SKM-1 (cell line): ENCODE data around the gene GALNT14.
"Not testable (repeated sequence)": the region's sequence is repeated elsewhere in the genome, so short reads cannot be mapped to it uniquely, and the experiment has no call there.

Experiments
- DNase-seq: peaks from one replicate; lab custom pipeline; 2025; ENCODE audit not compliant: unreplicated experiment; lab: John Stamatoyannopoulos, UW

The GALNT14 gene, protein sequence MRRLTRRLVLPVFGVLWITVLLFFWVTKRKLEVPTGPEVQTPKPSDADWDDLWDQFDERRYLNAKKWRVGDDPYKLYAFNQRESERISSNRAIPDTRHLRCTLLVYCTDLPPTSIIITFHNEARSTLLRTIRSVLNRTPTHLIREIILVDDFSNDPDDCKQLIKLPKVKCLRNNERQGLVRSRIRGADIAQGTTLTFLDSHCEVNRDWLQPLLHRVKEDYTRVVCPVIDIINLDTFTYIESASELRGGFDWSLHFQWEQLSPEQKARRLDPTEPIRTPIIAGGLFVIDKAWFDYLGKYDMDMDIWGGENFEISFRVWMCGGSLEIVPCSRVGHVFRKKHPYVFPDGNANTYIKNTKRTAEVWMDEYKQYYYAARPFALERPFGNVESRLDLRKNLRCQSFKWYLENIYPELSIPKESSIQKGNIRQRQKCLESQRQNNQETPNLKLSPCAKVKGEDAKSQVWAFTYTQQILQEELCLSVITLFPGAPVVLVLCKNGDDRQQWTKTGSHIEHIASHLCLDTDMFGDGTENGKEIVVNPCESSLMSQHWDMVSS

DNA sequence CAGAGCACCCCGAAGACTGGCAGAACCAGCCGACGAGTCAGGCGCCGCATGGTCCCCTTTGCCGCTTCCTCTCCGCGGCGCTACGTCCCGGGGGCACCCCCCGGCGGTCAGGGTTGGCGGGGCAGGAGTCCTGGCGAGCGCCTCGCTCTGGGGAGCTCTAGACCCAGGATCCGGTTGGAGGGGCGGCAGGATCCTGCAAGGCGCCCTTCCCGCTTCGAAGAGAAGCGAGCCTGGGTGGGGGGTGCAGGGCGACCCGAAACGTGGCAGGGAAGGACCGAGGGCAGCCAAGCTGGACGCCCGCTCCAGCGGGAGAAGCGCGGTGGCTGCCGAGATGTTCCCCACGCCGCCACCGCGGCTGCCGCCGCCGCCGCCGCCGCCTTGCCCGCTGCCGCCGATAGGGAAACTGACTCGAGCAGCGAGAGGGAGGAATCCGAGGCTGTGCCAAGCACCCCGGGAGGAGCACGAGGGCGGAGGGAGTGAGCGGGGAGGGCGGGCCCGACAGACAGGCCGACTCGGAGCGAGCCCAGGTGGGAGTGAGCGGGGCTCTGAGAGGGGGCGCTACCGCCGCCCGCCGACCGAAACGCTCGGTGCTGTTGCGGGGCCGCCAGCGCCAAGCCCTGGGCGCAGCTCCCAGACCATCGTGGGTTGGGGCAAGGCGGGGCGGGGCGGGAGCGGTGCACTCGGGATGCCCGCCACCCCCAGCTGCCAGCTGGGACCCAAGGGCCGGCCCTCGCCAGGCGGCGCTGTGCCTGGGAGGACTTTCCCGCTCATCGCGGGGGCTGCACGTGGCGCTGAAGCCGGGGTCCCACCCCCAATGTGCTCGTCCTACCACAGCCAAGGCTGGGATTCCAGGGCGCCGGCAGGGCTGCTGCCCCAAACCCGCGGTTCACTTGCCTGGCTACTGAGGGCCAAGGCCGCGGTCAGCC is at the start of gene GALNT14:
Gene GALNT14, minus strand, starts transcription at position 404 of the 926 bp plus-strand sequence. Its CDS starts 354 bp downstream, at position 50.
- peak; percentile 48 for DNase-seq

DNA sequence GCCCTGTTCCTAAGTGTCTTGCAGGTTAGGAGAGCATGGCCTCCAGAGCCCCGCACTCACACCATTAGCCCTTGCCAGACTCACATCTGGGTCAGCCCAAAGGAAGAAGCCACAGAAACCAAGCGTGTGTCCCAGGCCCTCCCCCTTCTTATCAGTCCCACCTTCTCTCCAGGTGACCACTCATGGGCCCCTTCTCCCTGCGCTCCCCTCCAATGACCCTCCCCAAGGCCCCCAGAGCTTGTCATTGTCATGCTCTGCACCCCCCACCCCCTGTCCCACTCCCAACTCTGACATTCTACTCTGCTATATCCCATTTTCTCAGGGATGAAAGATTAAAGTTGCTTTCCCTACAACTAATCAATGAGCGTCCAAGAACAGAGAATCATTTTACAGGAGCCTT is 48.9 kb upstream of the GALNT14 start:
- no peak for DNase-seq

DNA sequence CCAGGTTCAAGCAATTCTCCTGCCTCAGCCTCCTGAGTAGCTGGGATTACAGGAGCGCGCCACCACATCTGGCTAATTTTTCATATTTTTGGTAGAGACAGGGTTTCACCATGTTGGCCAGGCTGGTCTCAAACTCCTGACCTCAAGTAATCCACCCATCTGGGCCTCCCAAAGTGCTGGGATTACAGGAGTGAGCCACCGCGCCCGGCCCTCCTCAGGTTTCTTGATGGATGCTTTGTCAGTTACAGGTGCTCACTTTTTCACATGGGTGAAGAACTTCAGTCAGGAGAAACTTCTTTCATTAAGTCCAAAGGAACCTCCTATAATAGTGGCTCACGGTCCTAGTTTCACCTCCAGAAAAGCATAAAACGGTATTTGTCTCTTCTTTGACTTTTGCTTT is 45.7 kb upstream of the GALNT14 start:
- DNase-seq: not testable (repeated sequence)

DNA sequence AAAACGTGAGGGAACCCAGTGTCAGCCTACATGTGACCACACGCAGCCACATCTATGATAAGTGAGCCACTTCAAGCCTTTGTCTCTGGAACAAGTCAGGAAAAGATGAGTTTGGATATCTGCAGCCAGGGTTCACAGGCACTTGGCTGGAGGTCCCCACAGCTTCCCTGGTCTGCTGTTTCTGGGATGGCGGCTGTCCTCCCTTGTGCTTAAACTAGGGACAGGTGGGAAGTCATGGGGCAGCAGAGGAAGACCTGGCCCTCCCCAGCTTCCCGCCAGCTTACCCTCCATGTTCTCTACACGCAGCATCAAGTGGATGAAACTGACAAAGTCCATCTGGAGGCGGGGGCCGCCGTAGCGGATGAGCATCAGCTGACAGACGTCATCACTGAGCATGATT is 38.5 kb upstream of the GALNT14 start:
- DNase-seq: no peak

DNA sequence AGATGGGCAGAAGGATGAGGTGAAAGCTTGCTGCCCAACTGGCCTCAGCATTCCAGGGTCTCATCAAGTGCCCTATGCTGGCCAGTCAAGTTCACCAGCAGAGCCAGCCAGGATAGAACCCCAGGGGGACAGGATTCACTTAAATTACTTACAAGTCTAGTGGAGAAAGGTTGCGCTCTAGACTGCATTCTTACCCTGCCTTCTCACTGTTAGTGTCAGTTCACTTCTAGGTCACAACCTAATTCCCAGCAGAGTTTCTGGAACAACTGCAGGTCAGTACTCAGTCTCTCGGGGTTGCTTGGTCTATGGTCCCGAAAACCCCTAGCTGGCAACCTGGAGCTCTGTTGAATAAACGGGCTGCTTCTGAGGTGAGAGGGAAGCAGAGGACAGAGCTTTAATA is 32.9 kb upstream of the GALNT14 start:
- no peak for DNase-seq

DNA sequence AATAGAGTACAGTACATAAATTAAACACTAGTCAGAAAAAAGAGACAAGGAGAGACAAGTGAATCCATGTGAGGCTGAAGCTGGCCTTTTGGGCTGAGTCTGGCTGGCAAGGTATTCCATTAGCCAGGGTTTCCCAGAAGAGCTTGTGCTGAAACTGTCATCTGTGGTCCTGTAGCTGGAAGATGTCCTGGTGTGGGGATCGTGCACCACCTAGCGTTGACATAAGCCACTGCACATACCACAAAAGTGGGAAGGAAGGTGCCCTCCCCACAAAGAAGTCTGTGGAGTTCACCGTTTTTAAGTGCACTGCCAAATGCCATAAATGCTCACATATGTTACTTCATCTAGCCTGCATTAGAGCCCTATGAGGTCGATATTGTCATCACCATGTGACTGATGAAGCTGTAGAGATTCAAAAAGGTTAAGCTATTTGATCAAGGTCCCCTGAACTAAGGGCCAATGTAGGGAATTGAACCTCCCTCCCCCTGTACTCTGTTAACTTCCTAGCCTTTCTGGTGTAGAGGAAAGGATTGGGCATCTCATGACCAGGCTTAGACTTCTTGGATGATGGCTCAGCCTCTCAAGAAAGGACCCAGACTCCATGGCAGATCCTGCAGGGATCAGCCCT is 31.9 kb upstream of the GALNT14 start:
- peak; percentile 68 for DNase-seq

DNA sequence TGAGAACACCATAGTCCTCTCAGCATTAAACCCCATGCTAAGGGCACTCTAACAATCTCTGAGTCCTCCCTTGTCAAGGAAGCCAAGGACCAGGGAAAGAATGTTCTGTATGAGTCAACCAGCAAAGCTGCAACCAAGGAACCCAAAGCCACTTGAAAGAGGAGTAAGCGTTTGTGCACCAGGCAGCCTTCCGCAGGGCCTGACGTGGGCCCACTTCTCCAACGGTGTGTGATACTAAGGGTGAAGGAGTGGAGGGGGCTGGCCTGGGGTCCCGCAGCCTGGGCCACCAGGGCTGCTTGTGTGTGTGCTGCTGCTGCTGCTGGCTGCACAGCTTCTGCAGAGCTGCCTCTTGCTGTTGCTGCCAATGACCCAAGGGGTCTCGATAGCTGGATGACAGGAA is 30.1 kb upstream of the GALNT14 start:
- no peak for DNase-seq

DNA sequence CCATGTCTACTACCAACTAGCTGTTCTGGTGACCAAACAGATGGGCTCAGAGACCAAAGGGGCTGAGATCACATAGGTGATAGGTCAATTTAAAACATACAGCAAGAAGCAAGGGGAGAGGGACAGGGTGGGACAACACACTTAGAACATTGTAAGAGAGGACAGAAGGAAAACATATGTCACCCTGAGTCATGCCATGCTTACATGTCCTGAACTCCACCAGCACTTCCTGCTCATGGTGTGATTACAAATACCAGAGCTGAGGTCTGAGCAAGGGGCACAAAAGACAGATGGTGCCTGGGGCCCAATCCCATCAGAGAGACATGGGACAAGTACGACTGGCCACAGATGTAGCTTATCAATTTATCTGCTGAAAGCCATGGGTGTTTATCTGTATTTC is 28.7 kb upstream of the GALNT14 start:
- DNase-seq: no peak

DNA sequence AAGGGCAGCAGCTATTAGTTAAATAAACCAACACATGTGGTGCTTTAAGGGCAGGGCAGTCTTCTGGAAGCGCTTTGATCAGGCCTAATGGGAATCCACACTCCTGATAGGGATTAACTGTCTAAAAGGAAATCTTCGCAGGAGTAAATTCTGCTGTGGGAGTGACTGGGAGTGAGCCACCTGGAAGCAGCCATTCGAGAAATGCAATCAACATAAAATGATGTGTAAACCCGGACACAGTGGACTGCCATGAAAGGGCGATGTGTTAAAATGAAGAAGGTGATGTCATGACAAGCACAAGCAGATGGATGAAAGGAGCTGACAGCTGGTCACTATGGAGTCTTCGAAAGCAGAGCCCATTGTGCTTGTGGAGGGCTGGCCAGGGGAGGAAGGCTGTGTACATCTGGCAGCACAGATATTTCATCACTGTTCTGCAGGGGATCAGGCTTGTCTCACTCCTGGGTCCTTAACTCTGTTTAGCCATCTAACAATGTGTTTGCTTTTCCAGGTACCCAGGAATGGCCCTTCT is 24.8 kb upstream of the GALNT14 start:
- no peak for DNase-seq

DNA sequence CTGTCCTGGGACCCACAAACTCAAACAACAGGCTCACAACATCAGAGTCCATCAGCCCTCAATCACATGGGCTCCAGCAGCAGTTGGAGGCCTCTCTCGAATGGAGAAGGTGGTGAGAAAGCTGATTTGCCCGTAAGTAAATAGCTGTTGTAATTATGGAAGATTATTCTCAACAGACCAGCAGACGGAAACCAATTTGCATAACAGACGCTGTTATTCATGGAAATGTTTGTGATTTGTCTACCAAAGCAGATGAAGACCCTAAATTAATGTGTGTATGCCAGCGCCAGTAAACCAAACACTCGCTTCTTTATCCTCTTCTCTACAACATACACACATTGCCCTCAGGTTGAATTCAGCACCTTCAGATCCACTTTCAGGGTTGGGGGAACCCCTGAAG is 23.4 kb upstream of the GALNT14 start:
- no peak for DNase-seq

DNA sequence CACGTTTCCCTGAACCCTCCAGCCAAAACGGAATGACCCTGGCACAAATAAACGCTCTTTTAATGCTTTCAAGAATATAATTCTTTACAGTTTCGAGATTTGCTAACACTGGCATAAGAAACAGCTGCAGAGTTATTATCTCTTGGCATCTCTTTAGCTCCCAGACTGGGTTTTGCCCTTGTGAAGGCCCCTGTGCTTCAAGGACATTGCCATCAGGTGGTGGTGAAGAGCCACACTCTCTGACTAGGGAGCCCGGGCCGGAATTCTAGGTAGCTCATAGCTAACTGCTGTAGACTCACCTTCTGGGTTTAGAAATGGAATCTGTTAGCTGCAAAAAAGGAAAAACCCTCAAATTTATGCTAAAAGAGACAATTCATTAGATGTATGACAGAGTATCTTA is 13.3 kb upstream of the GALNT14 start:
- no peak for DNase-seq

DNA sequence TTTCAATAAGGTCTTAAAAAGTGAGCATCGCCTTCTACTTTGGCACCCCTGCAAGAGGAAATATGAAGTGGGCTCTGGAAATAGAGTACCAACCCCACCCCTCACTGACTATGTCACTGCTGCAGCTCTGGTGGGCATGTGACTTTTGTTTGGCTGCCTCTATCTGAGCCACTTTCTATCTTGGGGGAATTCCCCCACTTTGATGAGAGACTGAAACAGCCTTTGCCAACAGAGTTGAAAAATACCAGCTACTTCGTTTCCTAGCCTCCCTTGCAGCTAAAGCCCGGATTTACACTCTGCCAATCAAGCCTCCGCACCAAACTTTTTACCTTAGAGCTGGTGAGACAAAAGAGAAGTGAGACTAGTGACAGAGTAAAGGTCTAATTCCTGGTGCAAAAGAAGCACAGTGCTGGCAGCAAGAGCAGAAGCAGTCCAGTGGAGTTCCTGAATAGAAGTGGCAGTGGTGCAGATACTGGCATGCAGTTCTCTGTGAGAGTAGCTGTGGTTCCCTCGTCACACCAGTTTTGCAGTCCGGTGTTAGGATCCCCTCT is 12.0 kb upstream of the GALNT14 start:
- no peak for DNase-seq

DNA sequence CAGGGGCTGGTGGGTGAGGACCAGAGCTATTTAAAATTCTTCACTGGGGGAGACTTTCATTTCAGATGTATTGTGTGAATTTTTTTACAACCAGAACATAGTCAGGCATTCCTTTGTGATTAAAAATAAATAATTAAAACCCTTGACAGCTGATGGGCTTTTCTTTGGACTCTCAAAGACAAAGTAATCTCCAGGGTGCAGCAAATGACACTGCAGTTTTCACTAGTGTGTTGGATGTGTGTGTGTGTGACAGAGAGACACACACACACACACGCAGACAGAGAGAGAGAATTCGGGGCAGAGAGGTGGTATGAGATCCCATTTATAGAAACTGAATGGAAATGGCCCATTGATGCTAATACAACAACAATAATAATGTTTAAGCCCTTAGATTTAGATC is 10.3 kb upstream of the GALNT14 start:
- no peak for DNase-seq

DNA sequence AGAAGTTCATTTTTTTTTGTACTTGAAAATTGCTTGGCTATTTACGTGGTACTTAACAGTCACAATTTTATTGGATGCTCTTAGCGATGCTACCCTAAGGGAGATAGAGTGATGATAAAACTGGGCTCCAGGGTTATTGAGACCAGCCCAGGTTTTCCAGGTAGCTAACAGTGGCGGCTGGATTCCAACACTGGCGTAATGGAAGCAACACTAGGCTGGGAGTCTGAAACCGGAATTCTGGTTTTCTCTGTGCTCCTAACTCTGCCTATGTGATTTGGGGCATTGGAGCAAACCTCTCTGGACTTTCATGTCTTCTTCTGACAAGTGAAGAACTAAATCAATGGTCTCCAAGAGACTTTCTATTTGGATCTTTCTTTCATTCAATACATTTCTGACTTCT is 9.4 kb upstream of the GALNT14 start:
- DNase-seq: no peak

DNA sequence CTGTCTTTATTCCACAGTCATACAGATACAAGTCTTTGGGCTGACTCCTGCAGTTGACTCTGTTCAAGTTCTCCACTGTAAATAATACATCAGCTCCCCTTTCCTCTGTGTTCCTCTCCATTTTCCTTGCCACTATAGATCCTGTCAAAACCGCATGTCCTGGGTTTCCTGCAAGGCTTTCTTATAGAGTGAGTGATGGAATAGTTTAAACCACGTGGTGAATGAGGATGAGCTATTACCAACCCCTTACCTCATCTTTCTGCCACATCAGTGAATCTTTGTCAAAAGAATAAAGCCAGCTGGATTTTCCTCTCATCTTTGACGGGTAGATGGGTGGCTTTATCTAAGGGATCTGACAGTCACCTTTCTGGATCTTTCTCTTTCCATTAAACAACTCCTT is 3.9 kb upstream of the GALNT14 start:
- no peak for DNase-seq

DNA sequence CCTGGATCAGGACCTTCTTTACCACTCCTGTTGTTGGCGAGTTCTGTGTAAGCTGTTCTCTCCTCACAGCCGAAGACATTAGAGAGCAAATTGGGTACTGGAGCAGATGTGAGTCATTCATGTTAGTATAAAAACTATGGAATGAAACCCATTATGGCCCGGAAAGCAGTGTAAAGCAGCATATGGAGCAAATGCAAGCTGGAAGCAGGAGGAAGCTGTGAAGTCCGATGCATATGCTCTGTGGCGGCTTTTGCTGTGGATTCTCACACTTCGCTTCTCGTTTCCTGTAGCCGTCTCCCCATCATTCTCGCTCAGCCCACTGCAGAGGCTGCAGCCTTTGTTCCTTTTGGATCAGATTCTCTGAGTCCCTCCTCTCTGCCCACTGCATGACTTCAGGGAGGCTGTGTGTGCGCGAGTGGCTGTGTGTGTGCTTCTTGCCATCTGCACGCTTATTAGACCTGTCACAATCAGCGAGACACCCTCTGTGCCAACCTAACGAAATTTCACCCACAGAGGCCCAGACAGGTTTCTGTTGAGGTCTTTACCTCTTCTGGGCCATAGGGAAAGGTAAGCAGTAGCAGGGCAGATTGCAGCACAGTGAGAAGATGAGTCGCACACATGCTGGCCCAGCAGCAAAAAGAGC is 3.3 kb upstream of the GALNT14 start:
- DNase-seq: no peak

DNA sequence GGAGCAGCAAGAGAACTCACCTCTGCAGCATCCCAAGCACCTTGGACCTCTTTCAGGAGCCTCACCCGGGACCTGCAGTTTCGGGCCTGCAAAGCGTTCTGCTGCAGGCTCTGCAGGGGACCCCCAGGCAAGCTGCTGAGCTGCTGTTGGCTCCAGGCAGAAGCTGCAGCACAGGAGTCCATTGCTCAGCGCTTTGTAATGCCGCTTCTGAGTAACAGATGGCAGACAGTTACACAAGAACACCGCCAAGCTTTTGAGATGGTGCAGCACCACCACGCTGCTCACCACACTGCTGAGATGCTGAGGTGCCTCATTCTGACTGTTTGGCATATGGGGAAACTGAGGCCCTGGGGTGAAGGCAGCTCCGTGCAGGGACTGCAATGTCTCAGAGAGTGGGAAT is 1.9 kb upstream of the GALNT14 start:
- DNase-seq: no peak

DNA sequence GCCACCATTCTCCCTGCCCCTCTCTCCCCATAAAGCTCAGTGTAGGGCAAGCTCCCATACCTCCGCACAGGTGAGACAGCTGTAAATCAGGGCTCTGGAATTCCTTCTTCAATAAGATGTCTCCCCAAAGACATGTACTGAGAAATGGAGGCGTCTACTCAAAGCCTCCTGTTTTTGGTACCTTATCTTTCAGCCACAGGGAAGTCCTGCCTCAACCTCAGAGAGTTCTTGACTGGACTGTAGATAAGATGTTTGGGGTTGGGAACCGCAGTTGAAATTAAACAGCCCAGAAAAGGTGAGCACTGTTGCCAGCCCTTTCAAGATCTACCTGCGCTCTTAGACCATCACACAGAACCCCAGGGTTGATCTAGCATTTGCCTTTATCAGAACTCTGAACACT is 1.4 kb upstream of the GALNT14 start:
- DNase-seq: no peak

DNA sequence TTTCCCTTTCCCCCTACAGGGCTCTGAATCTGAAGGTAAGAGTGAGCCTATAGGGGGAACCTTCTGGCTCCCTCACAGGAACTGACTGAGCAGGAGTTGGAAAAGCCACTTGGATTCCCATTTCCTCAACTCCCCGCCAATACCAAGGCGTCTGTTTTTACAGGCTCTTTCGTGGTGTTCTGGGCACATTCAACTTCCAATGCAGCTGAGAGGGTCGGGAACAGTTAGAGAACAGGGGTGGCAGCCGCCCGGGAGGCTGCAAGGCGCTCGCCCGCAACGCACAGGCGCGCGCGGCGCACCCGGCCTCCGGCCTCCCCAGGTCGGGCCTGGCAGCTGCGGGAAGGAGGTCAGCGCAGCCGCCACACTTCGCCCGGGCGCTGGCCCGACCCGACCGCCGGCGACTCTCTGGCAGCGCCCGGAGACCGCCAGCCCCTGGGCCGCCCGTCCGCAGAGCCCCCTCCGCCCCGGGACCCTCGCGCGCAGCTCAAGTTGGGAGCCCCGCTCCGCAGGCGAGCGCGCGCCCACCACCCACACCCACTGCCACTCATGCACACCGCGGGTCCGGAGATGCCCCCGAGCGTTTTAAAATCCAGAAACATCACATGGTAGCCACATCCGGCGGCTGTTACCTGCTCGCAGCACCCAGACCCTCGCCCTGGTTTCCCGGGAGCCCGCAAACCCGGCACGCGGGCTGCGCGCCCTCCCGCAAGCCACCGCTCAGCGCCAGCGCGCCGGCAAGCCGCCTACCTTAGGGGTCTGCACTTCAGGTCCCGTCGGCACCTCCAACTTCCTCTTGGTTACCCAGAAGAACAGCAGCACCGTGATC is 816 bp downstream of the GALNT14 start:
- DNase-seq: no peak
